HG03159 (cell line): ENCODE data around the gene CYP4F12.

Source experiments
- ATAC-seq: cut with Tn5 transposase; IDR thresholded peaks from one replicate; pipeline ENCODE4 v1.9.1; 2021; ENCODE audit warnings: mild to moderate bottlenecking, moderate library complexity; ENCODE audit not compliant: unreplicated experiment

The CYP4F12 gene

GRCh38 chr19:15701757-15702533 lies 29.1 kb downstream of the CYP4F12 start:
- ATAC-seq: no peak

- ATAC-seq: no peak
These were observed 29.6 kb downstream of the CYP4F12 start for GRCh38 chr19:15702534-15702930.

DNA sequence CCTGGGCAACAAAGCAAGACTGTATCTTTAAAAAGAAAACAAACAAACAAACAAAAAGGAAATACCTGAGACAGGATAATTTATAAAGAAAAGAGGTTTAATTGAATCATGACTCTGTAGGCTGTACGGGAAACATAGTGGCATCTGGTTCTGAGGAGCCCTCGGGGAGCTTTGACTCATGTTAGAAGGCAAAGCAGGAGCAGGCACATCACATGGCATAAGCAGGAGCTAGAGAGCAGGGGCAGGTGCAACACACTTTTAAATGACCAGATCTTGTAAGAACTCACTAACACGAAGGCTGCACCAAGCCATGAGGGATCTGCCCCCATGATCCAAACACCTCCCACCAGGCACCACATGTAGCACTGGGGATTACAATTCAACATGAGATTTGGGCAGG lies 41.8 kb downstream of the CYP4F12 start:
- no peak for ATAC-seq

GRCh38 chr19:15715642-15716041 lies 42.8 kb downstream of the CYP4F12 start:
- ATAC-seq: no peak

DNA sequence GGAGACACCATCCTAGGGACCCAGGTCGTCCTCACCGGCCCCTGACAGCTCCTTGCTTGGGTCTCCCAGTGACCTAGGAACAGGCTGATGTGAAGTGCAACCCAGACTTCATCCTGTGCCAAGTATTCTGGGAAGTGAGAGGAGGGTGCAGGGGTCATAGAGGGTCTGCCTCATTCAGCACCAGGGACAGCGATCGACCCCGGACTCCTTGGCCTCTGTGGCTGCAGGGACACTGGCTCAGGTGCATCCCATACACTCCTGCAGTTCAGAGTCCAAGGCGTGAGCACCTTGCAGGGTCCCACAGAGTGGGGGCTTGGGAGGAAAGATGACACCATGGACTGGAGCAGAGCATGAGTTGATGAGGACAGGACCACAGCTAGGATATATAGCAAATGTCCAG lies 44.9 kb downstream of the CYP4F12 start:
- ATAC-seq: no peak

- no peak for ATAC-seq
These were observed 48.4 kb downstream of the CYP4F12 start for GRCh38 chr19:15721268-15721667.

DNA sequence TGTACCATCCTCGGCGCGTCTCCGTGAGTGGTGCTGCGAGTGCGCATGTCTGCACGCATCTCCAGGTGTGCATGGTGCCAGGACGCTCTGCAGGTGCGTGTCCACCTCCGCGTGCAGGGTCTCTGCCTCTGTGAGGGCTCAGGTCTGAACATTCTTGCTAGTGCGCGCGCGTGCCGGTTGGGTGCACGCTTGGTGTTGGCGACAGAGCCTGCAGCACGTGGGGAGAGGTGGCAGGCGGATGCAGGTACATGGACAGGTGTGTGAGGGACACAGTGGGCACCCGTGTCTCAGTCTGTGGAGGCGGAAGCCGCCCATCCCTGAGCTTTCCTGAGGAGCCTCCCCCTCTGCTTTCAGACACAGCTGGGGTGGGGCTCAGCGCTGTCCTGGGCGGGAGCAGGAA lies 50.1 kb downstream of the CYP4F12 start:
- ATAC-seq: no peak

GRCh38 chr19:15727724-15728123 lies 54.8 kb downstream of the CYP4F12 start, which contains the start of gene OR10H2:
OR10H2 (plus strand) TSS chr19:15728024; CDS start chr19:15728044, 20 bp downstream.
- no peak for ATAC-seq

- no peak for ATAC-seq
These were observed 57.7 kb downstream of the CYP4F12 start for GRCh38 chr19:15730538-15730937.

GRCh38 chr19:15732388-15732787 lies 59.5 kb downstream of the CYP4F12 start:
- no peak for ATAC-seq

- no peak for ATAC-seq
These were observed 61.0 kb downstream of the CYP4F12 start for GRCh38 chr19:15733895-15734294.

- no peak for ATAC-seq
These were observed 64.8 kb downstream of the CYP4F12 start, which contains the start of gene OR10H3 for GRCh38 chr19:15737722-15738121. OR10H3 (plus strand) TSS chr19:15737985; CDS start chr19:15741393, 3,408 bp downstream.

DNA sequence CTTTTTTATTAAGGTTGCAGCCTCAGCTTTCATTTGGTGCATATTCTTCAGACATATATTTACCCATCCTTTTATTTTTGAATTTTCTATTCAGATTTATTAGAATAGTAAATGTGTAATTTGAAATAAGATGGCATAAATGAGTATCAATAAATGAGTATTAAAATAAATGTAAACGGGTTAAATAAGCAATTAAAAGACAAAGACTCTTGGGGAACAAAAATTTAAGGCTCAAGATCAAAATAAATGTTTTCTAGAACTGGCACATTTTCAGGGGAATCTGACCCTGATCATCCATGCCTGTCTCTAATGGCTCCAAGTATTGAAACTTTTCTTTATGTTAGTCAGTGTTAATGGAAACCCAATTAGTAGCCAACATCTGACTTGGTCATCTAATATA lies 67.9 kb downstream of the CYP4F12 start:
- no peak for ATAC-seq
